GM12878 (cell line): Measurements from ENCODE around the gene RNF168. TPM values are rescaled to one million over a fixed set of nuclear protein-coding genes. Genes with fewer than 3 reads are reported as not detected.
A peak's percentile ranks its signal among the peaks of the same experiment; 100 is the strongest.

ENCODE experiments used
- ATAC-seq: fragments of 200-7000 bp; cut with Tn5 transposase; 3 replicates; pipeline ENCODE4 v1.9.1; 2020; ENCODE audit warnings: mild to moderate bottlenecking, moderate library complexity
- BruUV-seq: library from RNA; stranded (reverse); fragments of 400-500 nt; replicated peaks from 2 replicates; lab custom pipeline; 2021; lab: Mats Ljungman, UMichigan
- CTCF ChIA-PET: fragments of 300-600 bp; sonication (Branson Sonifier 250); formaldehyde crosslinking; extraction: SDS; loops from one replicate; lab custom pipeline; 2021; ENCODE audit warnings: inconsistent platforms; lab: Yijun Ruan, JAX
- POLR2A ChIA-PET: fragments of 350-600 bp; formaldehyde crosslinking; extraction: SDS; loops from one replicate; lab custom pipeline; 2021; ENCODE audit warnings: inconsistent platforms; lab: Charles Lee
- RAD21 ChIA-PET: fragments of 300-600 bp; sonication (Branson Sonifier 250); formaldehyde crosslinking; loops from one replicate; lab custom pipeline; 2023; ENCODE audit warnings: antibody characterized with exemption; ENCODE audit not compliant: unreplicated experiment; lab: Charles Lee
- SMC1A ChIA-PET: fragments of 300-600 bp; sonication (Branson Sonifier 250); formaldehyde crosslinking; loops from one replicate; lab custom pipeline; 2023; ENCODE audit not compliant: unreplicated experiment, uncharacterized antibody; lab: Charles Lee
- DNase-seq: peaks from one replicate; pipeline ENCODE4 v3.0.0-alpha.2; 2011; ENCODE audit warnings: low read depth, low spot score
- FAIRE-seq: peaks from 3 replicates; lab custom pipeline; 2011; peaks lifted over from hg19 to GRCh38; lab: Jason Lieb, UNC
- H2AFZ ChIP-seq: 2 replicates; pipeline ENCODE4 v1.6.0; 2011; ENCODE audit warnings: low read depth, low read length, control low read depth; ENCODE audit not compliant: control insufficient read depth
- H3K27ac ChIP-seq: 2 replicates; pipeline ENCODE4 v1.5.1; 2011; ENCODE audit warnings: control low read depth; ENCODE audit not compliant: control insufficient read depth, insufficient read depth
- H3K27me3 ChIP-seq, 2 experiments: replicated peaks in 1 of 2; 2 replicates each; pipeline versions ENCODE4 v1.6.0 to v1.6.1; 2011; ENCODE audit warnings: low read length in 1 of 2; ENCODE audit not compliant: control insufficient read depth in 2 of 2, insufficient read depth in 2 of 2
- H3K36me3 ChIP-seq, 2 experiments: 2 replicates each; pipeline ENCODE4 v1.5.1; 2011; ENCODE audit warnings: low read length in 1 of 2; ENCODE audit not compliant: control insufficient read depth in 2 of 2, insufficient read depth in 2 of 2
- H3K4me1 ChIP-seq: 2 replicates; pipeline ENCODE4 v1.6.1; 2011; ENCODE audit warnings: mild to moderate bottlenecking, low read length, moderate library complexity, mixed read lengths; ENCODE audit not compliant: control insufficient read depth, insufficient read depth
- H3K4me2 ChIP-seq: 2 replicates; pipeline ENCODE4 v1.6.0; 2011; ENCODE audit warnings: control low read depth; ENCODE audit not compliant: control insufficient read depth, insufficient read depth
- H3K4me3 ChIP-seq: fragments of 200-600 bp; sonication (generic); 2 replicates; pipeline ENCODE4 v1.5.1; 2016
- H3K79me2 ChIP-seq: 2 replicates; pipeline ENCODE4 v1.6.0; 2011; ENCODE audit warnings: low read length; ENCODE audit not compliant: control insufficient read depth, insufficient read depth
- H3K9ac ChIP-seq: 2 replicates; pipeline ENCODE4 v1.8.0; 2011; ENCODE audit warnings: low read length, control low read depth, mixed read lengths; ENCODE audit not compliant: control insufficient read depth, insufficient read depth
- H3K9me3 ChIP-seq: replicated peaks from 3 replicates; pipeline ENCODE4 v1.5.1; 2011; ENCODE audit warnings: mild to moderate bottlenecking, low read length; ENCODE audit not compliant: control insufficient read depth, insufficient read depth
- H4K20me1 ChIP-seq: 2 replicates; pipeline ENCODE4 v1.6.0; 2011; ENCODE audit not compliant: control insufficient read depth, insufficient read depth
- CHD1 ChIP-seq: IDR thresholded peaks from 2 replicates; pipeline ENCODE4 v1.6.1; 2012; ENCODE audit warnings: low read depth, low read length, improper control_type of control experiment
- EGR1 ChIP-seq, 2 experiments: IDR thresholded peaks; 1 replicate in 1 of 2; 2 replicates in 1 of 2; pipeline ENCODE4 v1.6.1; 2011 to 2012; ENCODE audit warnings: low read depth in 2 of 2, low read length in 2 of 2, borderline replicate concordance in 1 of 2, mild to moderate bottlenecking in 1 of 2, moderate library complexity in 1 of 2
- EZH2 ChIP-seq: IDR thresholded peaks from 2 replicates; pipeline ENCODE4 v1.6.1; 2012; ENCODE audit warnings: low read depth, mild to moderate bottlenecking, control low read depth, inconsistent platforms, low read length, borderline replicate concordance; ENCODE audit not compliant: control insufficient read depth
- HDAC2 ChIP-seq: fragments of 200-600 bp; sonication (generic); IDR thresholded peaks from 2 replicates; pipeline ENCODE4 v1.6.1; 2017
- HDGF ChIP-seq: fragments of 450-650 bp; IDR thresholded peaks from 2 replicates; pipeline ENCODE4 v1.6.1; 2016; ENCODE audit warnings: antibody characterized with exemption
- KLF5 ChIP-seq: fragments of 450-650 bp; IDR thresholded peaks from 2 replicates; pipeline ENCODE4 v1.6.1; 2014; ENCODE audit warnings: mild to moderate bottlenecking; ENCODE audit not compliant: partially characterized antibody
- MEF2B ChIP-seq: fragments of 450-650 bp; IDR thresholded peaks from 2 replicates; pipeline ENCODE4 v1.6.1; 2018; ENCODE audit warnings: mild to moderate bottlenecking, moderate library complexity; ENCODE audit not compliant: partially characterized antibody, poor library complexity, severe bottlenecking
- POLR2AphosphoS5 ChIP-seq: IDR thresholded peaks from 2 replicates; pipeline ENCODE4 v1.6.1; 2011; ENCODE audit warnings: mild to moderate bottlenecking, low read length, inconsistent platforms
- RAD21 ChIP-seq: IDR thresholded peaks from 2 replicates; pipeline ENCODE4 v1.6.1; 2011; ENCODE audit warnings: mild to moderate bottlenecking, low read depth, low read length, moderate library complexity; ENCODE audit not compliant: insufficient read depth
- RAD51 ChIP-seq: fragments of 450-650 bp; IDR thresholded peaks from 2 replicates; pipeline ENCODE4 v1.6.1; 2016; ENCODE audit warnings: moderate library complexity, mild to moderate bottlenecking, inconsistent platforms
- SMAD5 ChIP-seq: IDR thresholded peaks from 2 replicates; pipeline ENCODE4 v1.6.1; 2016; ENCODE audit warnings: antibody characterized with exemption, low read depth
- YY1 ChIP-seq: IDR thresholded peaks from 2 replicates; pipeline ENCODE4 v1.6.1; 2011; ENCODE audit warnings: low read depth, mild to moderate bottlenecking, low read length
- ZNF207 ChIP-seq: fragments of 450-650 bp; IDR thresholded peaks from 2 replicates; pipeline ENCODE4 v1.6.1; 2014; ENCODE audit warnings: antibody characterized with exemption, mild to moderate bottlenecking, borderline replicate concordance
- ZZZ3 ChIP-seq: IDR thresholded peaks from 2 replicates; pipeline ENCODE4 v1.6.1; 2011; ENCODE audit warnings: low read depth; ENCODE audit not compliant: control insufficient read depth, insufficient read length
- WGBS: methylation state at CpG from one replicate; pipeline ENCODE4 v1.1.6; 2016; ENCODE audit warnings: low lambda C conversion rate; ENCODE audit not compliant: insufficient replicate concordance, insufficient coverage; ENCODE audit errors: missing lambda C conversion rate; 5-methylcytosine and 5-hydroxymethylcytosine counted together
- in situ Hi-C: fragments of 300-500 bp; cut with MboI; formaldehyde crosslinking; loops from 9 replicates; pipeline ENCODE4 v1.14.3; 2018; ENCODE audit warnings: mixed read lengths
- intact Hi-C: fragments of 100-400 bp; cut with micrococcal nuclease; formaldehyde crosslinking; loops from one replicate; pipeline ENCODE4 v1.14.2; 2022; ENCODE audit not compliant: unreplicated experiment
- polyA plus RNA-seq, 11 experiments: library from polyadenylated mRNA; depleted of rRNA in 4 of 11; unstranded in 6 of 11; stranded (reverse) in 5 of 11; fragments of >200 nt; fragmentation: Nextera tagmentation in 4 of 11; fragmentation: Illumina TruSeq in 1 of 11; extraction: Ambion mirVana in 4 of 11; extraction: Trizol in 1 of 11; gene quantifications; 1 replicate in 1 of 11; 2 replicates in 10 of 11; pipeline versions ENCODE4 v1.2.1 to v1.2.3, GENCODE V29; 2011 to 2016; ENCODE audit warnings: inconsistent platforms in 2 of 11, missing spikeins in 2 of 11, low read depth in 1 of 11
- total RNA-seq, 4 experiments: library from RNA; depleted of rRNA in 3 of 4; stranded (reverse); fragments of >200 nt in 3 of 4; fragmentation: Illumina TruSeq in 1 of 4; extraction: Trizol in 1 of 4; gene quantifications; 2 replicates each; pipeline versions ENCODE4 v1.2.1 to v1.2.3, GENCODE V29; 2013 to 2021
- TF ChIP-seq, protein P1 (sequence below): IDR thresholded peaks from 2 replicates; pipeline ENCODE4 v1.6.1; 2011; ENCODE audit warnings: mild to moderate bottlenecking, low read depth, low read length, moderate library complexity; ENCODE audit not compliant: insufficient replicate concordance
- TF ChIP-seq, protein P2 (sequence below): IDR thresholded peaks from 2 replicates; pipeline ENCODE4 v1.6.1; 2011; ENCODE audit warnings: borderline replicate concordance, low read depth, mild to moderate bottlenecking, moderate library complexity, low read length; ENCODE audit not compliant: insufficient read depth, poor library complexity, severe bottlenecking

Gene RNF168
- total and polyA plus RNA-seq, 10 of the 15 experiments (the other 5 are each of a cell fraction or from before 2014, with no cell fraction given) = 12.7 to 47.5 (median 24.8) TPM

DNA sequence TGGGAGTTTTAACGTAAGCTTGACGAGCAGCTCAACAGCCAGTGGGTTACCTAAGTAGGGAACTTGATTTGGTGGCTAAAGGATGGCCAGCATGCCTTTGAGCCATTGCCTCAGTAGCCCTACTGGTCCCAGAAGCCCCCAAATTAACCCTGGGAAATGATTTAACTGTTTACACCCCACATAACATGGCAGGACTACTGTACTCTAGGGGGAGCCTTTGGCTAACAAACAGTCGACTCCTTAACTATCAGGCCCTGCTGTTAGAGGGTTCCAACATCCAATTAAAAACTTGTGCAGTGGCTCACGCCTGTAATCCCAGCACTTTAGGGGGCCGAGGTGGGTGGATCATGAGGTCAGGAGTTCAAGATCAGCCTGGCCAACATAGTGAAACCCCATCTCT lies 21.0 kb upstream of the RNF168 start:
- in situ Hi-C loops = loop anchor here (5.0 kb wide), 1 partner anchor 272 kb away; no protein-coding TSS in a partner anchor
- no peak overlapping the region for H2AFZ ChIP-seq

DNA sequence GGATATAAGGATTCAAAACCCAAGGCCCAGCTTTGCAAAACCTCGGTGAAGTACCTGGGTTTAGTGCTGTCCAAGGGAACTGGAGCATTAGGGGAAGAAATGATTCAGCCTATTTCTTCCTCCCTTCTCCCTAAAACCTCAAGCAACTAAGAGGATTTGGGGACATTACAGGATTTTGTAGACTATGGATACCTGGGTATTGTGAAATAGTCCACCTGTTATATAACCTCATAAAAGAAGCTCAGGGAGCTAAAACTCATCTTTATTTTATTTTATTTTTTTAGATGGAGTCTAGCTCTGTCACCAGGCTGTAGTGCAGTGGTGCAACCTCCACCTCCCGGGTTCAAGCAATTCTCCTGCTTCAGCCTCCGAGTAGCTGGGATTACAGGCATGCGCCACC lies 20.3 kb upstream of the RNF168 start:
- H3K79me2 ChIP-seq = no peaks in the 10 kb centered on the region
- no peak for ATAC-seq
- ChIA-PET SMC1A (interaction anchor here (0.8 to 2.5 kb wide), 5 partner anchors 13 to 271 kb away, joined by 3 to 21 read pairs (median 4); no protein-coding TSS in a partner anchor), CTCF (interaction anchor here (0.6 to 4.9 kb wide), 16 partner anchors 10 to 272 kb away, joined by 3 to 48 read pairs (median 4); no protein-coding TSS in a partner anchor), RAD21 (interaction anchor here (2.6 to 3.0 kb wide), 2 partner anchors 268 to 270 kb away, joined by 10 to 17 read pairs; no protein-coding TSS in a partner anchor), POLR2A (interaction anchor here (0.6 kb wide), 1 partner anchor 60 kb away, joined by 3 read pairs; no protein-coding TSS in a partner anchor)
- peaks cover 24% of the 10 kb centered on the region for H3K9me3 ChIP-seq
- no peak for FAIRE-seq
- in situ Hi-C loops (loop anchor here (5.0 kb wide), 1 partner anchor 272 kb away; no protein-coding TSS in a partner anchor), intact Hi-C loops (loop anchor here (2.0 kb wide), 1 partner anchor 271 kb away; no protein-coding TSS in a partner anchor)
- no peak overlapping the region for H3K9ac ChIP-seq
- peaks cover 9% of the 10 kb centered on the region for H3K4me1 ChIP-seq
- H3K4me3 ChIP-seq = no peak overlapping the region
- BruUV-seq = no TSS peak
- H3K27ac ChIP-seq = no peak overlapping the region
- no peaks in the 10 kb centered on the region for H4K20me1 ChIP-seq
- H3K27me3 ChIP-seq = no peaks in the 10 kb centered on the region
- 97% methylated on average over 4 of the region's 4 CpGs for WGBS
- H3K36me3 ChIP-seq = no peaks in the 10 kb centered on the region
- DNase-seq = no peak
- H3K4me2 ChIP-seq = no peak overlapping the region
- no peak overlapping the region for H2AFZ ChIP-seq
- TF ChIP-seq SMAD5 (no peak), POLR2AphosphoS5 (no peak), KLF5 (no peak), YY1 (no peak), HDAC2 (no peak), ZNF207 (no peak), CHD1 (no peak), MEF2B (no peak), HDGF (no peak), EGR1 (IDR thresholded peaks at IDR 0.05; ENCODE audit: borderline replicate concordance in 1 of 2, low read depth in 2 of 2, low read length in 2 of 2) (no peak), ZZZ3 (no peak), RAD51 (no peak)
- TF ChIP-seq, protein P1, sequence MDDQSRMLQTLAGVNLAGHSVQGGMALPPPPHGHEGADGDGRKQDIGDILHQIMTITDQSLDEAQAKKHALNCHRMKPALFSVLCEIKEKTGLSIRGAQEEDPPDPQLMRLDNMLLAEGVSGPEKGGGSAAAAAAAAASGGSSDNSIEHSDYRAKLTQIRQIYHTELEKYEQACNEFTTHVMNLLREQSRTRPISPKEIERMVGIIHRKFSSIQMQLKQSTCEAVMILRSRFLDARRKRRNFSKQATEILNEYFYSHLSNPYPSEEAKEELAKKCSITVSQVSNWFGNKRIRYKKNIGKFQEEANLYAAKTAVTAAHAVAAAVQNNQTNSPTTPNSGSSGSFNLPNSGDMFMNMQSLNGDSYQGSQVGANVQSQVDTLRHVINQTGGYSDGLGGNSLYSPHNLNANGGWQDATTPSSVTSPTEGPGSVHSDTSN = no peak
- TF ChIP-seq, protein P2, sequence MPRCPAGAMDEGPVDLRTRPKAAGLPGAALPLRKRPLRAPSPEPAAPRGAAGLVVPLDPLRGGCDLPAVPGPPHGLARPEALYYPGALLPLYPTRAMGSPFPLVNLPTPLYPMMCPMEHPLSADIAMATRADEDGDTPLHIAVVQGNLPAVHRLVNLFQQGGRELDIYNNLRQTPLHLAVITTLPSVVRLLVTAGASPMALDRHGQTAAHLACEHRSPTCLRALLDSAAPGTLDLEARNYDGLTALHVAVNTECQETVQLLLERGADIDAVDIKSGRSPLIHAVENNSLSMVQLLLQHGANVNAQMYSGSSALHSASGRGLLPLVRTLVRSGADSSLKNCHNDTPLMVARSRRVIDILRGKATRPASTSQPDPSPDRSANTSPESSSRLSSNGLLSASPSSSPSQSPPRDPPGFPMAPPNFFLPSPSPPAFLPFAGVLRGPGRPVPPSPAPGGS = no peak

More for the DNA sequence above, 21.0 kb upstream of the RNF168 start:
- ATAC-seq = no peak
- no peak overlapping the region for H3K4me2 ChIP-seq
- ChIA-PET CTCF (interaction anchor here (0.6 to 4.9 kb wide), 12 partner anchors 10 to 272 kb away, joined by 3 to 48 read pairs (median 4); no protein-coding TSS in a partner anchor), RAD21 (interaction anchor here (3.0 kb wide), 1 partner anchor 269 kb away, joined by 17 read pairs; no protein-coding TSS in a partner anchor), SMC1A (interaction anchor here (1.0 to 1.7 kb wide), 3 partner anchors 51 to 82 kb away, joined by 3 to 6 read pairs (median 3); no protein-coding TSS in a partner anchor), POLR2A (no interaction called here)
- 65% methylated on average over 5 of the region's 5 CpGs for WGBS
- no peak for FAIRE-seq
- intact Hi-C loops = no loop called here
- no peaks in the 10 kb centered on the region for H3K27me3 ChIP-seq
- DNase-seq = no peak
- peaks cover 13% of the 10 kb centered on the region for H3K4me1 ChIP-seq
- no peaks in the 10 kb centered on the region for H4K20me1 ChIP-seq
- no TSS peak for BruUV-seq
- H3K36me3 ChIP-seq = no peaks in the 10 kb centered on the region
- no peak overlapping the region for H3K4me3 ChIP-seq
- H3K9me3 ChIP-seq = peaks cover 17% of the 10 kb centered on the region
- TF ChIP-seq RAD21 = peak; percentile 31; the same call in 1 of the 2 replicates
- TF ChIP-seq EZH2 = no peak
- no peaks in the 10 kb centered on the region for H3K79me2 ChIP-seq
- H3K27ac ChIP-seq = no peak overlapping the region
- no peak overlapping the region for H3K9ac ChIP-seq
